OCI-LY7 (cell line): ENCODE data around the gene CCL27. TPM values are rescaled to one million over a fixed set of nuclear protein-coding genes. Genes with fewer than 3 reads are reported as not detected.

Experiments
- BruUV-seq: library from RNA; stranded (reverse); fragments of 400-500 nt; replicated peaks from 2 replicates; lab custom pipeline; 2021; lab: Mats Ljungman, UMichigan
- CTCF ChIA-PET: fragments of 300-600 bp; sonication (Branson Sonifier 250); formaldehyde crosslinking; loops from one replicate; lab custom pipeline; 2022; ENCODE audit warnings: antibody characterized with exemption; ENCODE audit not compliant: unreplicated experiment; lab: Charles Lee
- POLR2A ChIA-PET: fragments of 300-600 bp; sonication (Branson Sonifier 250); formaldehyde crosslinking; loops from one replicate; lab custom pipeline; 2022; ENCODE audit warnings: antibody characterized with exemption; lab: Charles Lee
- DNase-seq: peaks from one replicate; pipeline ENCODE4 v3.0.0-alpha.2; 2015; ENCODE audit warnings: low spot score
- H2AFZ ChIP-seq: fragments of 200-600 bp; sonication (generic), shearing (Covaris generic); 2 replicates; pipeline ENCODE4 v1.6.1; 2014; ENCODE audit warnings: mild to moderate bottlenecking, antibody characterized with exemption, low read length, moderate library complexity
- H3K27ac ChIP-seq: fragments of 200-600 bp; sonication (generic); 2 replicates; pipeline ENCODE4 v1.5.1; 2014; ENCODE audit warnings: mixed run types, low read depth, mild to moderate bottlenecking, moderate library complexity, low read length, inconsistent platforms; ENCODE audit not compliant: poor library complexity, severe bottlenecking
- H3K36me3 ChIP-seq: fragments of 200-600 bp; sonication (generic); 2 replicates; pipeline ENCODE4 v1.6.1; 2014; ENCODE audit warnings: mild to moderate bottlenecking, antibody characterized with exemption, low read length, moderate library complexity, mixed read lengths; ENCODE audit not compliant: insufficient read depth
- H3K4me1 ChIP-seq: fragments of 200-600 bp; sonication (generic); 2 replicates; pipeline ENCODE4 v1.5.1; 2014; ENCODE audit warnings: mild to moderate bottlenecking, low read length; ENCODE audit not compliant: insufficient read depth, poor library complexity, severe bottlenecking
- H3K4me2 ChIP-seq: fragments of 200-600 bp; sonication (generic); 2 replicates; pipeline ENCODE4 v1.6.1; 2014; ENCODE audit warnings: mild to moderate bottlenecking, low read length
- H3K4me3 ChIP-seq: fragments of 200-600 bp; sonication (generic); 2 replicates; pipeline ENCODE4 v1.5.1; 2014; ENCODE audit warnings: mild to moderate bottlenecking, low read depth, low read length; ENCODE audit not compliant: poor library complexity, severe bottlenecking
- H3K79me2 ChIP-seq: fragments of 200-600 bp; sonication (generic); 2 replicates; pipeline ENCODE4 v1.6.1; 2016; ENCODE audit warnings: low read depth, mild to moderate bottlenecking, low read length, moderate library complexity, mixed read lengths; ENCODE audit not compliant: insufficient read depth
- H3K9me2 ChIP-seq: fragments of 200-600 bp; sonication (generic); 2 replicates; pipeline ENCODE4 v1.6.1; 2016; ENCODE audit warnings: mild to moderate bottlenecking, low read length, mixed read lengths; ENCODE audit not compliant: insufficient read depth
- H3K9me3 ChIP-seq: fragments of 200-600 bp; sonication (generic); 2 replicates; pipeline ENCODE4 v1.6.1; 2014; ENCODE audit warnings: mild to moderate bottlenecking, mixed run types, low read length, mixed read lengths
- H4K20me1 ChIP-seq: fragments of 200-600 bp; sonication (generic); 2 replicates; pipeline ENCODE4 v1.6.1; 2014; ENCODE audit warnings: mild to moderate bottlenecking, antibody characterized with exemption, low read length, moderate library complexity, mixed read lengths; ENCODE audit not compliant: insufficient read depth
- EZH2phosphoT487 ChIP-seq: fragments of 200-600 bp; sonication (generic); IDR thresholded peaks from 2 replicates; pipeline ENCODE4 v1.6.1; 2018; ENCODE audit warnings: low read depth, borderline replicate concordance, mild to moderate bottlenecking, mixed run types, antibody characterized with exemption, low read length, moderate library complexity, mixed read lengths
- intact Hi-C: fragments of 100-400 bp; cut with micrococcal nuclease; formaldehyde crosslinking; loops from one replicate; pipeline ENCODE4 v1.10.0; 2022; ENCODE audit not compliant: unreplicated experiment
- total RNA-seq, 2 experiments: library from RNA; depleted of rRNA in 1 of 2; stranded (reverse); fragments of >200 nt in 1 of 2; shearing (Covaris generic) in 1 of 2; gene quantifications; 2 replicates each; pipeline ENCODE4 v1.2.3, GENCODE V29; 2014 to 2022
- TF ChIP-seq, protein P1 (sequence below): fragments of 200-600 bp; sonication (generic); conservative IDR thresholded peaks from 2 replicates; pipeline ENCODE4 v1.5.1; 2014; ENCODE audit warnings: mild to moderate bottlenecking, antibody characterized with exemption, low read length, moderate library complexity, mixed read lengths

The CCL27 gene
- total RNA-seq, 2 experiments from 2014 or later = 0.42 TPM; not detected in 1

DNA sequence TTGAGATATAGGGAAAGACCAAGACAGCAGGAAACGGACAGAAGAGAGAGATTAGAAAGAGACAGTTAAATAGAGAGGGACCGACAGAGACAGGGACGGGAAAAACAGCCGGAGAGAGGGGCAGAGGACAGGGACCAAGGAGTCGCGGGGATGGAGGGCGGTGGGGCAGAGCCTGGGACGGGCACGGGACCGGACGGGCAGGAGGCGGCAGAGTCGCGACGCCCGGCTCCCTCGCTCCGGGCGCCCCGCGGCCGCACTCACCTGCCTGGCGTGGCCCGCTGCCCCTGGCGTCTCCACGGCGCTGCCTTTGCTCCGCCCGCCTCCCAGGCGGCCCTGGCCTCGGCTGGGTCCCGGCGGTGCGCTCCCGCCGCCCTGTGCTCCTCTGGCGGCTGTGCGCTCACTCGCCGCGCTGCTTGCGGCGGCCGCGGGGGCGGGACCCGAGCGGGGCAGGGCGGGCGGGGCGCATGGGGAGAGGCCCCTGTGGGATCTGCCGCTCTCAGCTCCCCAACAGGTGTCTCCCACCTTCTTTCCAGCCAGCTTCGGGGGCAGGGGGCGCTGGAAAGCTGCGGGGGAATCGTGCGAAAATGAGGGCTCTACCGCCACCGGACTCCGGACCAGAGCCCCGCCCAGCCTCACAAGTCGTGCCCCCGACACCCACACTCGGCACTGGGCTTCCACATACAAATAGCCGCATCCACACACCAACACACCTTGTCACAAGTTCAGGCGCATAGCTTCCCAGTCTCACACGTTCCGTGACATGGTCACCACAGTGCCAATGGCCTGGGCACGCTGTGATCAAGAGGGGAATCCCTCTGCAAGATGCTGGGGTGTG is 33.6 kb downstream of the CCL27 start, which contains the start of gene ARID3C:
ARID3C (minus strand) TSS at position 411 of the 835 bp plus-strand sequence. CDS start 1,052 bp downstream, outside the sequence.
- DNase-seq = no peak
- no peaks in the 10 kb centered on the region for H3K9me2 ChIP-seq
- no TSS peak for BruUV-seq
- no peak within 1 kb of the TSS for H3K4me2 ChIP-seq
- POLR2A ChIA-PET = interaction anchor here (1.2 to 1.4 kb wide), 2 partner anchors 9 to 17 kb away, joined by 3 read pairs; partner anchors contain the start of genes DCTN3 and GALT
- H3K4me1 ChIP-seq = no peaks in the 10 kb centered on the region
- no peaks in the 10 kb centered on the region for H3K79me2 ChIP-seq
- no peaks in the 10 kb centered on the region for H3K36me3 ChIP-seq
- no peak within 1 kb of the TSS for H2AFZ ChIP-seq
- H3K9me3 ChIP-seq = no peaks in the 10 kb centered on the region
- intact Hi-C loops = no loop called here
- 0 out of 2 replicates have a peak, but pooled peaks cover 5% of the 10 kb centered on the region for H4K20me1 ChIP-seq
- TF ChIP-seq, protein P1, sequence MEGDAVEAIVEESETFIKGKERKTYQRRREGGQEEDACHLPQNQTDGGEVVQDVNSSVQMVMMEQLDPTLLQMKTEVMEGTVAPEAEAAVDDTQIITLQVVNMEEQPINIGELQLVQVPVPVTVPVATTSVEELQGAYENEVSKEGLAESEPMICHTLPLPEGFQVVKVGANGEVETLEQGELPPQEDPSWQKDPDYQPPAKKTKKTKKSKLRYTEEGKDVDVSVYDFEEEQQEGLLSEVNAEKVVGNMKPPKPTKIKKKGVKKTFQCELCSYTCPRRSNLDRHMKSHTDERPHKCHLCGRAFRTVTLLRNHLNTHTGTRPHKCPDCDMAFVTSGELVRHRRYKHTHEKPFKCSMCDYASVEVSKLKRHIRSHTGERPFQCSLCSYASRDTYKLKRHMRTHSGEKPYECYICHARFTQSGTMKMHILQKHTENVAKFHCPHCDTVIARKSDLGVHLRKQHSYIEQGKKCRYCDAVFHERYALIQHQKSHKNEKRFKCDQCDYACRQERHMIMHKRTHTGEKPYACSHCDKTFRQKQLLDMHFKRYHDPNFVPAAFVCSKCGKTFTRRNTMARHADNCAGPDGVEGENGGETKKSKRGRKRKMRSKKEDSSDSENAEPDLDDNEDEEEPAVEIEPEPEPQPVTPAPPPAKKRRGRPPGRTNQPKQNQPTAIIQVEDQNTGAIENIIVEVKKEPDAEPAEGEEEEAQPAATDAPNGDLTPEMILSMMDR = no peak
- TF ChIP-seq EZH2phosphoT487 = no peak
- no peak within 1 kb of the TSS for H3K4me3 ChIP-seq
- CTCF ChIA-PET = no interaction called here
- no peak within 1 kb of the TSS for H3K27ac ChIP-seq

DNA sequence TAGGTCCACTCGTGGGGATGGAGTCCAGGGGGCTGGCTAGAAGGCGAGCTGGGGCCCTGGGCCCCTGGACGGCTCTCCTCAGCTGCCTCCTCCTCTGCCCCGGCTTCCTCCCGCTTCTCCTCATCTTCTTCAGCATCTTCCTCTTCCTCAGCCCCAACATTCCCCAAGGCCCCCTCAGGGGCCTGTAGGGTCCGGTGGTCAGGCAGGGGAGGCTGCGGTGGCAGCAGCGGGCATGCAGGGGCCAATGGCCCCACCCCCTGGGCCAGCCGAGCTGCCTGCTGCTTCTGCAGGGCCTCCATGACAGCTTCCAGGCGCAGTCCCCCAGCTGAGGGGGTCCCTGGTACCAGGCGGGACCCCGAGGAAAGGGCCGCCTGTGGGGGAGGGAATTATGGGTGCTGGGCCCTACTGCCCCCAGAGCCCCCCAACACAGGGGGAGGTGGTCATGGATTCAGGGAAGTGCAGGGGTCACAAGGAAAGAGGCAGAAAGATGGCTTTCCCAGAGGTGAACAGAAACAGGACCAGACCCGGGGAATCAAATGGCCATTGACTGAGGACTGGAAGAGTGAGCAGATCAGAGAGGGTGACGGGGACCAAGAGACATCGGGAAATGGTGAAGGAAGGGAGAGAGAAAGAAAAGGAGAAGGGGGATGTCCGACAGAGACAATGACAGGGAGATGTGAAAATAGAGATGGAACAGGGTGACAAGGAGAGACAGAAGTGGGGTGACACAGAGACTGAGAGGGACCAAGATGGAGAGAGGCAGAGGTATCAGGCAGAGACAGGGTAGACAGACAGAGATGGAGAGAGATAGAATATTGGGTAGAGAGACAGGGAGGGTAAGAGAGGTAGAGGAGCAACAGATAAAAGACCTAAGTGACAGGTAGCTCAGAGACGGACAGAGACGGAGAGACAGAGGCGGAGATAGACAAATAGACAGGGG is 34.5 kb downstream of the CCL27 start:
- ChIA-PET POLR2A (interaction anchor here (1.4 kb wide), 1 partner anchor 8 kb away, joined by 3 read pairs; the partner anchor contains the start of gene DCTN3), CTCF (no interaction called here)
- Histone ChIP-seq H2AFZ (no peak overlapping the region), H3K9me3 (no peaks in the 10 kb centered on the region), H3K4me2 (no peak overlapping the region), H3K4me1 (no peaks in the 10 kb centered on the region), H3K9me2 (no peaks in the 10 kb centered on the region), H3K79me2 (no peaks in the 10 kb centered on the region), H3K27ac (no peak overlapping the region), H3K36me3 (no peaks in the 10 kb centered on the region), H4K20me1 (0 out of 2 replicates have a peak, but pooled peaks cover 5% of the 10 kb centered on the region), H3K4me3 (no peak overlapping the region)
- BruUV-seq = no TSS peak
- TF ChIP-seq EZH2phosphoT487 = no peak; the same call in 1 of the 2 replicates
- TF ChIP-seq, protein P1 = no peak
- no peak for DNase-seq
- intact Hi-C loops = no loop called here
